IMR-90 (cell line): ENCODE results near the gene NEGR1.

Experiments used
- BHLHE40 ChIP-seq: fragments of 150-350 bp; IDR thresholded peaks from 2 replicates; pipeline ENCODE4 v1.6.1; 2016; ENCODE audit warnings: mild to moderate bottlenecking, low read depth, low read length
- CHD1 ChIP-seq: IDR thresholded peaks from 2 replicates; pipeline ENCODE4 v1.6.1; 2012; ENCODE audit warnings: low read depth, low read length, improper control_type of control experiment
- FOS ChIP-seq: fragments of 150-350 bp; IDR thresholded peaks from 2 replicates; pipeline ENCODE4 v1.6.1; 2016; ENCODE audit warnings: low read depth, low read length
- MAFK ChIP-seq: IDR thresholded peaks from 2 replicates; pipeline ENCODE4 v1.6.1; 2012; ENCODE audit warnings: low read depth, low read length, improper control_type of control experiment
- MXI1 ChIP-seq: IDR thresholded peaks from 2 replicates; pipeline ENCODE4 v1.6.1; 2012; ENCODE audit warnings: low read depth, mild to moderate bottlenecking, low read length, moderate library complexity, borderline replicate concordance
- POLR2A ChIP-seq: IDR thresholded peaks from 2 replicates; pipeline ENCODE4 v1.6.1; 2012; ENCODE audit warnings: mild to moderate bottlenecking, low read depth, low read length
- RAD21 ChIP-seq: IDR thresholded peaks from 2 replicates; pipeline ENCODE4 v1.6.1; 2012; ENCODE audit warnings: low read length, improper control_type of control experiment
- RCOR1 ChIP-seq: IDR thresholded peaks from 2 replicates; pipeline ENCODE4 v1.6.1; 2012; ENCODE audit warnings: mild to moderate bottlenecking, low read length, improper control_type of control experiment; ENCODE audit not compliant: insufficient replicate concordance
- RFX5 ChIP-seq: IDR thresholded peaks from 2 replicates; pipeline ENCODE4 v1.8.0; 2012; ENCODE audit warnings: low read depth, mild to moderate bottlenecking, low read length, moderate library complexity
- SMC3 ChIP-seq: fragments of 150-350 bp; IDR thresholded peaks from 2 replicates; pipeline ENCODE4 v1.6.1; 2016; ENCODE audit warnings: low read depth, mild to moderate bottlenecking, antibody characterized with exemption, low read length, moderate library complexity
- USF2 ChIP-seq: fragments of 150-350 bp; IDR thresholded peaks from 2 replicates; pipeline ENCODE4 v1.6.1; 2017; ENCODE audit warnings: mild to moderate bottlenecking, antibody characterized with exemption, low read length, low read depth
- TF ChIP-seq, protein P1 (sequence below): conservative IDR thresholded peaks from 2 replicates; pipeline ENCODE4 v1.5.1; 2012; ENCODE audit warnings: mild to moderate bottlenecking, low read depth, low read length, improper control_type of control experiment

DNA sequence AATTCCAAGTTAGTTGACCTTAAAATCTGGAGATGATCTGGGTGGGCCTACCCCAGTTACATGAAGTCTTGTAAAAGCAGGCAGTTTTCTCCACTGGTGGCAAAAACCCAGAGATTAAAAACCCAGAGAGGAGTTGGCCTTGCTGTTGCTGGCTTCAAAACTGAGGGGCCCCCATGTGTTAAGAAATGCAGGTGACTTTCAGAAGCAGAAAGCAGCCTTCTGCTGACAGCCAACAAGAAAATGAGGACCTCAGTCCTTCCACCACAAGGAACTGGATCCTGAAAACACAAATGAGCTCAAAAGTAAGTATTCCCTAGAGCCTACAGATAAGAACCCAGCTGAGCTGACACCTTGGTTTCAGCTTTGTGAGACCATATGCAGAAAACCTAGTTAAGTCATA lies 857.8 kb downstream of the NEGR1 start:
- TF ChIP-seq, protein P1, sequence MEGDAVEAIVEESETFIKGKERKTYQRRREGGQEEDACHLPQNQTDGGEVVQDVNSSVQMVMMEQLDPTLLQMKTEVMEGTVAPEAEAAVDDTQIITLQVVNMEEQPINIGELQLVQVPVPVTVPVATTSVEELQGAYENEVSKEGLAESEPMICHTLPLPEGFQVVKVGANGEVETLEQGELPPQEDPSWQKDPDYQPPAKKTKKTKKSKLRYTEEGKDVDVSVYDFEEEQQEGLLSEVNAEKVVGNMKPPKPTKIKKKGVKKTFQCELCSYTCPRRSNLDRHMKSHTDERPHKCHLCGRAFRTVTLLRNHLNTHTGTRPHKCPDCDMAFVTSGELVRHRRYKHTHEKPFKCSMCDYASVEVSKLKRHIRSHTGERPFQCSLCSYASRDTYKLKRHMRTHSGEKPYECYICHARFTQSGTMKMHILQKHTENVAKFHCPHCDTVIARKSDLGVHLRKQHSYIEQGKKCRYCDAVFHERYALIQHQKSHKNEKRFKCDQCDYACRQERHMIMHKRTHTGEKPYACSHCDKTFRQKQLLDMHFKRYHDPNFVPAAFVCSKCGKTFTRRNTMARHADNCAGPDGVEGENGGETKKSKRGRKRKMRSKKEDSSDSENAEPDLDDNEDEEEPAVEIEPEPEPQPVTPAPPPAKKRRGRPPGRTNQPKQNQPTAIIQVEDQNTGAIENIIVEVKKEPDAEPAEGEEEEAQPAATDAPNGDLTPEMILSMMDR: no peak
- TF ChIP-seq CHD1 (no peak), RAD21 (no peak), SMC3 (no peak), RCOR1 (no peak), MXI1 (no peak), POLR2A (no peak), RFX5 (no peak), MAFK (no peak), USF2 (no peak), BHLHE40 (no peak), FOS (no peak)
